K562 (cell line): ENCODE data around the gene TSPAN3. TPM values are rescaled to one million over a fixed set of nuclear protein-coding genes. Genes with fewer than 3 reads are reported as not detected.
A peak's percentile ranks its signal among the peaks of the same experiment; 100 is the strongest.

Experiments used
- BCOR ChIP-seq: fragments of 450-650 bp; IDR thresholded peaks from 2 replicates; pipeline ENCODE4 v1.6.1; 2016
- BRF1 ChIP-seq: IDR thresholded peaks from 3 replicates; pipeline ENCODE4 v1.6.1; 2011; ENCODE audit warnings: borderline replicate concordance, mild to moderate bottlenecking; ENCODE audit not compliant: insufficient read length; ENCODE audit errors: extremely low read depth
- CLOCK ChIP-seq: fragments of 250-450 bp; sonication (Bioruptor Pico); IDR thresholded peaks from 2 replicates; pipeline ENCODE4 v1.4.0; 2020; ENCODE audit warnings: mild to moderate bottlenecking, moderate library complexity, borderline replicate concordance
- EGR1 ChIP-seq: fragments of 450-650 bp; conservative IDR thresholded peaks from 2 replicates; pipeline ENCODE4 v1.6.1; 2017; ENCODE audit warnings: mild to moderate bottlenecking
- HES1 ChIP-seq: fragments of 450-650 bp; IDR thresholded peaks from 2 replicates; pipeline ENCODE4 v1.6.1; 2016; ENCODE audit warnings: low read depth, mild to moderate bottlenecking, moderate library complexity
- MBD1 ChIP-seq: fragments of 250-450 bp; sonication (Bioruptor Pico); IDR thresholded peaks from 2 replicates; pipeline ENCODE4 v1.8.0; 2022; ENCODE audit warnings: inconsistent platforms
- PATZ1 ChIP-seq: fragments of 250-450 bp; sonication (Bioruptor Pico); IDR thresholded peaks from 2 replicates; pipeline ENCODE4 v1.5.0; 2020; ENCODE audit warnings: mild to moderate bottlenecking, borderline replicate concordance
- PHTF2 ChIP-seq: fragments of 250-450 bp; sonication (Bioruptor Pico); IDR thresholded peaks from 2 replicates; pipeline ENCODE4 v1.5.0; 2021; ENCODE audit warnings: mild to moderate bottlenecking
- PPARD ChIP-seq: fragments of 250-450 bp; sonication (Bioruptor Pico); IDR thresholded peaks from 2 replicates; pipeline ENCODE4 v1.8.0; 2022; ENCODE audit warnings: inconsistent platforms, mild to moderate bottlenecking, moderate library complexity
- TFAP4 ChIP-seq: sonication (generic); formaldehyde crosslinking; IDR thresholded peaks from 2 replicates; pipeline ENCODE4 v1.8.0; 2022; ENCODE audit warnings: missing genetic modification reagents, mild to moderate bottlenecking, moderate library complexity, borderline replicate concordance
- VEZF1 ChIP-seq: fragments of 200-800 bp; sonication (Bioruptor generic); IDR thresholded peaks from 2 replicates; pipeline ENCODE4 v1.6.1; 2017; ENCODE audit warnings: missing genetic modification characterization, missing compliant biosample characterization
- ZBTB49 ChIP-seq: sonication (generic); formaldehyde crosslinking; IDR thresholded peaks from 2 replicates; pipeline ENCODE4 v1.8.0; 2022; ENCODE audit warnings: missing genetic modification reagents, mild to moderate bottlenecking, borderline replicate concordance
- ZNF445 ChIP-seq: fragments of 250-450 bp; sonication (Bioruptor Pico); IDR thresholded peaks from 2 replicates; pipeline ENCODE4 v1.4.0; 2020; ENCODE audit warnings: low read depth, mild to moderate bottlenecking, moderate library complexity
- polyA plus RNA-seq, 8 experiments: library from polyadenylated mRNA; depleted of rRNA in 4 of 8; stranded (reverse) in 5 of 8; unstranded in 3 of 8; fragments of >200 nt; fragmentation: Nextera tagmentation in 2 of 8; fragmentation: Illumina TruSeq in 1 of 8; extraction: Ambion mirVana in 2 of 8; extraction: Trizol in 1 of 8; gene quantifications; 2 replicates each; pipeline versions ENCODE4 v1.2.1 to v1.2.3, GENCODE V29; 2011 to 2014; ENCODE audit warnings: inconsistent platforms in 1 of 8, missing spikeins in 1 of 8
- total RNA-seq, 7 experiments: library from RNA; depleted of rRNA in 6 of 7; stranded (reverse); fragments of >200 nt in 6 of 7; fragmentation: Illumina TruSeq in 2 of 7; extraction: Trizol in 2 of 7; gene quantifications; 2 replicates each; pipeline versions ENCODE4 v1.2.1 to v1.2.3, GENCODE V29; 2011 to 2021; ENCODE audit warnings: low replicate concordance in 1 of 7

The TSPAN3 gene
- total and polyA plus RNA-seq, 9 of the 15 experiments (the other 6 are each of a cell fraction or from before 2014, with no cell fraction given), result 14.3 to 144 (median 71.1) TPM

GRCh38 chr15:77024273-77025082 lies 46.4 kb downstream of the TSPAN3 start (continued):
- TF ChIP-seq PATZ1 (CRISPR knock-in tag), result no peak
- TF ChIP-seq MBD1 (CRISPR knock-in tag), result no peak
- no peak for TF ChIP-seq TFAP4 (CRISPR knock-in tag)
- TF ChIP-seq BRF1, result no peak
- TF ChIP-seq VEZF1 (CRISPR knock-in tag), result peak; percentile 30
- TF ChIP-seq EGR1, result 0 out of 2 replicates have a peak, but pooled peaks have one; percentile 7
- TF ChIP-seq PHTF2 (CRISPR knock-in tag), result no peak
- TF ChIP-seq ZNF445 (CRISPR knock-in tag), result no peak
- no peak for TF ChIP-seq PPARD
- no peak for TF ChIP-seq ZBTB49 (CRISPR knock-in tag)
- no peak for TF ChIP-seq HES1
- TF ChIP-seq BCOR, result no peak
- no peak for TF ChIP-seq CLOCK (CRISPR knock-in tag)
- TF ChIP-seq, all 486 proteins: peak for 13
